Activated CD4-positive, alpha-beta T cell treated with anti-CD3 and anti-CD28 coated beads, Interleukin-2, amount 10 ng/mL, durations not matched to agents 7 days and 5 days (primary cell): ENCODE data around the gene PKN2. TPM values are rescaled to one million over a fixed set of nuclear protein-coding genes. Genes with fewer than 3 reads are reported as not detected.
A peak's percentile ranks its signal among the peaks of the same experiment; 100 is the strongest.
"Not testable (repeated sequence)": the region's sequence is repeated elsewhere in the genome, so short reads cannot be mapped to it uniquely, and the experiment has no call there.

ENCODE experiments used
- CTCF ChIA-PET: fragments of 350-600 bp; sonication (Branson Sonifier 250); formaldehyde crosslinking; loops from one replicate; lab custom pipeline; 2021; ENCODE audit warnings: antibody characterized with exemption; lab: Charles Lee
- POLR2A ChIA-PET: fragments of 350-600 bp; sonication (Branson Sonifier 250); formaldehyde crosslinking; loops from one replicate; lab custom pipeline; 2021; ENCODE audit warnings: antibody characterized with exemption; lab: Charles Lee
- DNase-seq: peaks from one replicate; pipeline ENCODE4 v3.0.0-alpha.2; 2020
- H3K27ac Mint-ChIP-seq: one replicate; pipeline ENCODE4 v1.8.0; 2021; ENCODE audit warnings: mild to moderate bottlenecking, moderate library complexity, mixed read lengths
- H3K27me3 Mint-ChIP-seq: one replicate; pipeline ENCODE4 v1.8.0; 2021; ENCODE audit warnings: mixed read lengths
- H3K36me3 Mint-ChIP-seq: one replicate; pipeline ENCODE4 v1.8.0; 2021; ENCODE audit warnings: low read depth, mixed read lengths
- H3K4me1 Mint-ChIP-seq: one replicate; pipeline ENCODE4 v1.8.0; 2021; ENCODE audit warnings: mixed read lengths
- H3K4me3 Mint-ChIP-seq: one replicate; pipeline ENCODE4 v1.8.0; 2021; ENCODE audit warnings: mild to moderate bottlenecking, moderate library complexity, mixed read lengths
- H3K9me3 Mint-ChIP-seq: one replicate; pipeline ENCODE4 v1.8.0; 2021; ENCODE audit warnings: mixed read lengths
- total RNA-seq, 2 experiments: library from RNA; stranded (reverse); gene quantifications; one replicate each; pipeline ENCODE4 v1.2.3, GENCODE V29; 2021

The PKN2 gene
- total RNA-seq, 2 experiments from 2014 or later = 26.6 to 30.7 TPM

DNA sequence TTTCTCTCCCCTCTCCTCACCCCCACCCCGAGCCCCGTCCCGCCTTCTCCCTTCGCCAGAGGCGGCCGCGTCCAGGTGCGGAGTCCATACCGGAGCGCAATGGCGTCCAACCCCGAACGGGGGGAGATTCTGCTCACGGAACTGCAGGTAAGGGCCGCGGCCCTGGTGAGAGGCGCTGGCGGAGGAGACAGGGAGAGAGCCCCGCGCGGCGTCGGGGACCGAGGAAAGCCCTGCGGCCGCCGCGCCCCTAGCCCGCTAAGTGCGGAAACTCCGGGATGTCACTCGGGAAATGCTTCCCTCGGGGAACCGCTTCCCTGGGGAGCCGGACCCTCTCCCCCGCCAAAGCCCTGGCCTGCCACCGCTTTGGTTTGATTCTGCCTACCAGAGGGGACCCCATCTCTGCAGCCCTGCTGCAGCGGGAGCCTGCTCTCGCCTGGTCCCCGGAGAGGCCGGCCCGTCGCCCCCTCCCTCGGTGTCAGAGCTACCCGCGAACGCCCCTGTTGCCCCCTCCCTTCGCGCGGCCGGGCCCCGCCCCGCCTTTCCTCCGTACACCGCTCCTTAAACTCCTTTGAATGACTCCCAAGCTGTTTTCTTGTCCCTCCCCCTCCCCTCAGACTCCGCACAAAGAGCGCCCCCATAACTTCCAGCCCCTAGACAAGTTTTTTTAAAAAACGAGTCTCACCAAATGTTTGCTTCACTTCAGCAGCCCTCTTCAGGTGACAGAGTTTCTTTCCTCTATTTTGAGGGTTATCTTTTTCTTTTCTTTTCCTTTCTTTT is 597 bp downstream of the PKN2 start:
- ChIA-PET POLR2A (interaction anchor here (0.6 to 1.2 kb wide), 2 partner anchors 24 to 1354 kb away, joined by 4 to 11 read pairs; no protein-coding TSS in a partner anchor), CTCF (interaction anchor here (0.6 to 2.1 kb wide), 6 partner anchors 9 to 476 kb away, joined by 3 to 9 read pairs (median 4); no protein-coding TSS in a partner anchor)
- Mint-ChIP-seq H3K36me3 (no peaks in the 10 kb centered on the region), H3K27ac (peak overlapping the region; percentile 96), H3K4me3 (peak overlapping the region; percentile 92), H3K9me3 (no peaks in the 10 kb centered on the region), H3K4me1 (peaks cover 23% of the 10 kb centered on the region), H3K27me3 (no peaks in the 10 kb centered on the region)
- peak; percentile 63 for DNase-seq

DNA sequence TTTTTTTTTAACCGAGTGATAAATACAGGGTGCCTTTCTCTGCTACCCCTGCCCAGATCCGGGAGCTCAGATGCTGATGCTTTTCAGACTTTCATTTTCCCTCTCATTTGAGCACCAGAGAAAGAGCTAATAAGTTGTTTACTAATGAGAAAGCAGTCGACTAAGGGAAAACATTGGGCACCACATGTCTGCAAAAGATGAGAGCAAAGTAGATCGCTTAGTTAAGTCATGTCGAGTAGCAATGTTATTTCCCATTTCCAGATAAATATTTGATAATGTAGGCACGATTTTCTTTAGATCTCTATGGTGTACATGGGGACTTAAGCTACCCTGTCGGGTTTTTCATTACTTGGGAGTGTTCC is 1.2 kb downstream of the PKN2 start:
- no peaks in the 10 kb centered on the region for H3K27me3 Mint-ChIP-seq
- H3K27ac Mint-ChIP-seq = peak overlapping the region; percentile 96
- peak; percentile 16 for DNase-seq
- H3K9me3 Mint-ChIP-seq = no peaks in the 10 kb centered on the region
- peaks cover 26% of the 10 kb centered on the region for H3K4me1 Mint-ChIP-seq
- ChIA-PET POLR2A (interaction anchor here (0.6 kb wide), 1 partner anchor 336 kb away, joined by 7 read pairs; no protein-coding TSS in a partner anchor), CTCF (interaction anchor here (0.6 to 2.1 kb wide), 4 partner anchors 8 to 475 kb away, joined by 3 to 9 read pairs (median 4); no protein-coding TSS in a partner anchor)
- no peaks in the 10 kb centered on the region for H3K36me3 Mint-ChIP-seq
- H3K4me3 Mint-ChIP-seq = peak overlapping the region; percentile 92

DNA sequence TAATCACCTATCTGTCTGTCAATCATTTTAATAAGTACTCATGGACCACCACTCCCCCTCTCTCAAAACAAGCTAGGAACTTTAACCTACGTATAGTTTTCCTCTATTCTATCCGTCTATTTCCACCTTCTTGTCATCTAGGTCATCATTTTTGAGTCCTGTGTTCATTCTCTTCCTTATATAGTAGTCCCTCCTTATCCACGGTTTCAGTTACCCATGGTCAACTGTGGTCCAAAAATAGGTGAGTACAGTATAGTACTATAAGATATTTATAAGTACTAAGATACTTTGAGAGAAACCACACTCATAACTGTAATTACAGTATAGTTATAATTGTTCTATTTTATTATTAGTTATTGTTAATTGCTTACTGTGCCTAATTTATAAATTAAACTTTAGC is 7.5 kb downstream of the PKN2 start:
- DNase-seq = no peak
- no peaks in the 10 kb centered on the region for H3K9me3 Mint-ChIP-seq
- no peak overlapping the region for H3K4me3 Mint-ChIP-seq
- no peak overlapping the region for H3K27ac Mint-ChIP-seq
- POLR2A ChIA-PET = no interaction called here
- CTCF ChIA-PET = interaction anchor here (3.0 kb wide), 1 partner anchor 11 kb away, joined by 8 read pairs; no protein-coding TSS in a partner anchor
- no peaks in the 10 kb centered on the region for H3K27me3 Mint-ChIP-seq
- peaks cover 16% of the 10 kb centered on the region for H3K36me3 Mint-ChIP-seq
- peaks cover 19% of the 10 kb centered on the region for H3K4me1 Mint-ChIP-seq

DNA sequence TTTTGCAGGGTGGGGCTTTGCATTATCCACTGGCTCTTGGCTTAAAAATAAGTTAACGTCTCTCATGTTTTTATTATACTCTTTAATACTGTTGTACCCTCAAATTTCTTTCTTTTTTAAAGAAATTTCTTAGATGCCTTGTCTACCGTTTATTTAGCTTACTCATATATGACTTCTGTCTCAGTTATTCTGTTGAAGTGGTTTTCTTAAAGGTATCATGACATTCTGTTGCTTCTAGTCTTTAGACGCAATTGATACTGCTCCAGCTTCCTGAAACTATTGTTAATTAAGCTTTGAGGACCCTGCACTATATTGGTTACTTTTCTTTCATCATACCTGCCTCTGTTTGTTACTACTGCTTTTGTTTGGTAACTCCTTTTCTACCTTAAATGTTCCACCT is 11.7 kb downstream of the PKN2 start:
- peaks cover 23% of the 10 kb centered on the region for H3K36me3 Mint-ChIP-seq
- ChIA-PET CTCF (interaction anchor here (0.6 to 0.7 kb wide), 2 partner anchors 9 to 10 kb away, joined by 3 read pairs; no protein-coding TSS in a partner anchor), POLR2A (no interaction called here)
- H3K4me1 Mint-ChIP-seq = peaks cover 10% of the 10 kb centered on the region
- no peaks in the 10 kb centered on the region for H3K27me3 Mint-ChIP-seq
- DNase-seq = no peak
- no peak overlapping the region for H3K27ac Mint-ChIP-seq
- no peak overlapping the region for H3K4me3 Mint-ChIP-seq
- H3K9me3 Mint-ChIP-seq = no peaks in the 10 kb centered on the region

DNA sequence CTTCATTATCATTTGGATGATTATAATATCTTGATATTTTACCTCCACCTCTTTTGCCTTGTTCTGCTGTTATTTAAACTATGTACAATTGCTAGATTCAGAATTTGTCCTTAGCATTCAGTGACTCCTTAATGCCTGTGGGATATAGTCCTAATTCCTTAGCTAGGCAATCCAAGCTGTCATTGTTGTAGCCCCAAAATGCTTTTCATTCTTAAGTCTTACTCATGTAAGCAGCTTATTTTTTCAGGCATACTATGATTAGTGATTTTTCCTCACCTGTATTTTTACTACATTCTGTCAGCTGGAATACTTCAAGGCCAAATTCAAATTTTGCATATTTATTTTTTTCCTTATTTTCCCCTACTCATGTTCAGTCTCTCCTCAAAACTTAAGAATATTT is 13.4 kb downstream of the PKN2 start:
- ChIA-PET CTCF (no interaction called here), POLR2A (no interaction called here)
- Mint-ChIP-seq H3K4me3 (no peak overlapping the region), H3K4me1 (peaks cover 7% of the 10 kb centered on the region), H3K9me3 (no peaks in the 10 kb centered on the region), H3K36me3 (peaks cover 19% of the 10 kb centered on the region), H3K27me3 (no peaks in the 10 kb centered on the region), H3K27ac (no peak overlapping the region)
- no peak for DNase-seq

DNA sequence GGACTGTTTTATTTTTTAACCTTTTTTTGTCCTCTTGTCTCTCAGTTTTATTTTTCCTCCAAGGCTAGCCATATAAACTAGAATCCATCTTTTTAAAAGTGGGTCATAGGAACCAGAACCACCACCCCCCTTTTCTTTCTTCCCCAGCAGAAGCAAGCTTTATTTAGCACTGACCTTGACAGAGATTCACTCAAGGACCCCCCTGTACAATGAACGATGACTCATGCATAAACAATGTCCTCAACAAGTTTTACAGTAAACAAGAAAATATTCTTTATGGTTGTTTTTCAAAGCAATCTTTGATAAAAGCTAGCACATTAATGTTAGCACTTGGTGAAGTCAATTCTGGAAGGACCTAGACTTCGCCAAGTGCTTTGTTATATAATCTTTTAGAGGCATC is 14.1 kb downstream of the PKN2 start:
- H3K4me1 Mint-ChIP-seq = peaks cover 7% of the 10 kb centered on the region
- H3K9me3 Mint-ChIP-seq = no peaks in the 10 kb centered on the region
- H3K36me3 Mint-ChIP-seq = peaks cover 19% of the 10 kb centered on the region
- no peak for DNase-seq
- H3K27ac Mint-ChIP-seq = no peak overlapping the region
- ChIA-PET POLR2A (no interaction called here), CTCF (no interaction called here)
- no peaks in the 10 kb centered on the region for H3K27me3 Mint-ChIP-seq
- no peak overlapping the region for H3K4me3 Mint-ChIP-seq

DNA sequence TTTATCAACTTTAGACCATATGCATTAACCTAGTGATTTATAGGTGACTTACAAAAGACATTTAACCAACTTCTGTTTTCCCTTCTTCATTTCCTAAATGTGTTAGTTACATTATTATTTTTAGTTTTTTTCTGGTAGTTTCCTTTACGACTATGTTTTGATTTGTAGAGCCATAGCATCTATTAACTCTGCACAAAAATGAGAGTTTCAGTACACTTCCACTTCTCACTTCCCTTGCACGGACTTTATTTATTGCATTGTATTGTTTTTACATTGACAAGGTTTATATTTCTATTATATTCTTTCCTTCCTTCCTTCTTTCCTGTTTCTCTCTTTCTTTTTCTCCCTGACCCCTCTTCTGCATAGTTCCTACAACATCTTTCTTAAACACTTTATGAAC is 14.7 kb downstream of the PKN2 start:
- H3K4me1 Mint-ChIP-seq = peaks cover 7% of the 10 kb centered on the region
- no peaks in the 10 kb centered on the region for H3K27me3 Mint-ChIP-seq
- ChIA-PET CTCF (no interaction called here), POLR2A (no interaction called here)
- H3K36me3 Mint-ChIP-seq = peaks cover 16% of the 10 kb centered on the region
- no peak overlapping the region for H3K4me3 Mint-ChIP-seq
- H3K9me3 Mint-ChIP-seq = no peaks in the 10 kb centered on the region
- no peak overlapping the region for H3K27ac Mint-ChIP-seq
- no peak for DNase-seq

DNA sequence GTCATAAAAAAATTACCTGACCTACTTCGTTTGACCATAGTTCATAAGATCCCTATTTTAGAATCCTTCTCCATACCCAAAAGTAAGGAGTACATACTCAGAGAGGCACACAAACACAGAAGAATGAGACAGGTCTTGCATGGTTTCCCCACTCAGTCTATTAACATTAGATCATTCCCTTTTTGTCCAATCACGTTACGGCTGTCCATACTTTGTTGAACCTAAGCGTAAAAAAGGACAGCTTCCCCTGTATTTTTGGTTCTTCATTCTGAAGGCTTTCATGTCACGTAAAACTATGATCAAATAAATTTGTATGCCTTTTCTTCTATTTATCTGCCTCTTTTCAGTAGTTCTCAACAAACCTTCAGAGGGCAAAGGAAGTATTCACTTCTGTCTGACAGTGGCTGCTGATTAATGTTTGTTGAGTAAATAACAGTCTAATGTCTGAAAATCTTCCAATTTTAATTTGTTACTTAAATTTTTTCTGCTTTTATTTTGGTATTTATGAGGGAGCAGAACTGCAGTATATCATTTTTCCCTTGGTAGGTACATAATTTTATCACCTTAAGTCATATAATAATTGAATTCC is 16.4 kb downstream of the PKN2 start:
- H3K4me1 Mint-ChIP-seq = peaks cover 3% of the 10 kb centered on the region

DNA sequence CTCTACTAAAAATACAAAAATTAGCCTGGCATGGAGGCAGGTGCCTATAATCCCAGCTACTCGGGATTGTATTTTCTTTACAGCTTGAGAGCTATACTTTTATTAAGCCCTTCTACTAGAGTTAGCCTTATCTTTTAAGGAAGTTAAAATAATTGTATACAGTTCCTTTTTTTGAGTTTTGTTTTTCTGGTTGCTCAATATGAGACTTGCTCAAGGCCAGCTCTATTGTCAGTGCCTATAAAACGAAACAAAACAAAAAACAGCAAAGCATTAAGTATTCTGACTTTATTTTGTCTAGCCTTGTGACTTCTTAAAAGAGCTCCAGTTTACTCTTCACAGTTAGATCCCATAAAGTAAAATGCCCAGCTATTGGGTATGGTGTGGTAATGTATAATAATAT is 17.2 kb downstream of the PKN2 start:
- DNase-seq = no peak
- Mint-ChIP-seq H3K4me1 (peaks cover 2% of the 10 kb centered on the region), H3K36me3 (peaks cover 8% of the 10 kb centered on the region), H3K9me3 (no peaks in the 10 kb centered on the region), H3K4me3 (no peak overlapping the region), H3K27me3 (no peaks in the 10 kb centered on the region), H3K27ac (no peak overlapping the region)
- POLR2A ChIA-PET = no interaction called here
- CTCF ChIA-PET = interaction anchor here (1.9 kb wide), 1 partner anchor 11 kb away, joined by 8 read pairs; no protein-coding TSS in a partner anchor

More for the DNA sequence above, 16.4 kb downstream of the PKN2 start:
- POLR2A ChIA-PET = no interaction called here
- Mint-ChIP-seq H3K27ac (no peak overlapping the region), H3K9me3 (no peaks in the 10 kb centered on the region), H3K27me3 (no peaks in the 10 kb centered on the region), H3K36me3 (peaks cover 8% of the 10 kb centered on the region), H3K4me3 (no peak overlapping the region)
- no peak for DNase-seq
- CTCF ChIA-PET = no interaction called here

DNA sequence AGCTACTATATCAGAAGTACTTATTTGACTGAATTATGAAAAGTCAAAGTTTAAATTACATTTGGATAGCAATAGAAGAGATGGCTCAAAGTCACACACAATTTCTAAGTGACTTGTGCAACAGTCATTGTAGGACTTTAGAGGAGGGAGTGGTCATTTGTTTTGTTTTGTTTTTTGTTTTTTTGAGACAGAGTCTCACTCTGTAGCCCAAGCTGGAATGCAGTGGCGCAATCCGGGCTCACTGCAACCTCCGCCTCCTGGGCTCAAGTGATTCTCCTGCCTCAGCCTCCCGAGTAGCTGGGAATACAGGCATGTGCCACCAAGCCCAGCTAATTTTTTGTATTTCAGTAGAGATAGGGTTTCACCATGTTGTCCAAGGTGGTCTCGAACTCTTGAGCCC is 17.7 kb downstream of the PKN2 start:
- H3K4me3 Mint-ChIP-seq, H3K27me3 Mint-ChIP-seq, H3K27ac Mint-ChIP-seq, DNase-seq, POLR2A ChIA-PET, H3K36me3 Mint-ChIP-seq, H3K9me3 Mint-ChIP-seq, H3K4me1 Mint-ChIP-seq: not testable (repeated sequence)
- CTCF ChIA-PET = interaction anchor here (1.1 to 1.9 kb wide), 2 partner anchors 11 to 18 kb away, joined by 3 to 8 read pairs; partner anchors contain the start of gene PKN2

DNA sequence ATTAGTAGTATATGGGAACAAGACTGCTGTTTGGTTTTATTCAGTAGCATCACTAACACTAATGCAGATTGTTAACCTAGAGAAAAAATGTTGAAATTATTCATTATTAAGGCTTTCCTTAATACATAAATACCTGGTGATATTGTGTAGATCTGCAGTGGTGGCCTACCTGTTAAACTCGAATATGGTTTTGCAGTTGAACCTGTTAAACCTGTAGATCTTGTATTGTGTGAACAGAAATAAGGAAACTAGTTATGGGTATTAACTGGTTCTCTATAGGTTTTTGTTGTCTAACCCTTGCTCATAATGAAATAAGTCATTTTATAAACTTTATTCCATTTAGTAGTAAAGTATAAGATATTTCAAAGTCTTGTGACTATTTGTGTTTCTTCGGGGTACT is 23.9 kb downstream of the PKN2 start:
- no peaks in the 10 kb centered on the region for H3K27me3 Mint-ChIP-seq
- H3K9me3 Mint-ChIP-seq = peaks cover 4% of the 10 kb centered on the region
- H3K4me1 Mint-ChIP-seq = no peaks in the 10 kb centered on the region
- ChIA-PET POLR2A (no interaction called here), CTCF (no interaction called here)
- no peak overlapping the region for H3K27ac Mint-ChIP-seq
- no peak overlapping the region for H3K4me3 Mint-ChIP-seq
- H3K36me3 Mint-ChIP-seq = peaks cover 23% of the 10 kb centered on the region
- no peak for DNase-seq

DNA sequence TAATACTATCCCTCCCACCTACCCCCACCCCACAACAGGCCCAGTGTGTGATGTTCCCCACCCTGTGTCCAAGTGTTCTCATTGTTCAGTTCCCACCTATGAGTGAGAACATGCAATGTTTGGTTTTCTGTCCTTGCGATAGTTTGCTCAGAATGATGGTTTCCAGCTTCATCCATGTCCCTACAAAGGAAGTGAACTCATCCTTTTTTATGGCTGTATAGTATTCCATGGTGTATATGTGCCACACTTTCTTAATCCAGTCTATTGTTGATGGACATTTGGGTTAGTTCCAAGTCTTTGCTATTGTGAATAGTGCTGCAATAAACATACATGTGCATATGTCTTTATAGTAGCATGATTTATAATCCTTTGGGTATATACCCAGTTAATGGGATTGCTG is 28.8 kb downstream of the PKN2 start:
- CTCF ChIA-PET, DNase-seq, H3K4me1 Mint-ChIP-seq, H3K27ac Mint-ChIP-seq, POLR2A ChIA-PET, H3K27me3 Mint-ChIP-seq, H3K4me3 Mint-ChIP-seq: not testable (repeated sequence)
- peaks cover 25% of the 10 kb centered on the region for H3K9me3 Mint-ChIP-seq
- peaks cover 49% of the 10 kb centered on the region for H3K36me3 Mint-ChIP-seq

DNA sequence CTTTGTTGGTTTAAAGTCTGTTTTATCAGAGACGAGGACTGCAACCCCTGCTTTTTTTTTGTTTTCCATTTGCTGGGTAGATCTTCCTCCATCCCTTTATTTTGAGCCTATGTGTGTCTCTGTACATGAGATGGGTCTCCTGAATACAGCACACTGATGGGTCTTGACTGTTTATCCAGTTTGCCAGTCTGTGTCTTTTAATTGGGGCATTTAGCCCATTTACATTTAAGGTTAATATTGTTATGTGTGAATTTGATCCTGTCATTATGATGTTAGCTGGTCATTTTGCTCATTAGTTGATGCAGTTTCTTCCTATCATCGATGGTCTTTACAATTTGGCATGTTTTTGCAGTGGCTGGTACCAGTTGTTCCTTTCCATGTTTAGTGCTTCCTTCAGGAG is 32.5 kb downstream of the PKN2 start:
- POLR2A ChIA-PET, H3K27ac Mint-ChIP-seq: not testable (repeated sequence)

More for the DNA sequence above, 32.5 kb downstream of the PKN2 start:
- H3K27me3 Mint-ChIP-seq, CTCF ChIA-PET, DNase-seq, H3K4me3 Mint-ChIP-seq, H3K4me1 Mint-ChIP-seq: not testable (repeated sequence)
- Mint-ChIP-seq H3K9me3 (peaks cover 22% of the 10 kb centered on the region), H3K36me3 (peaks cover 32% of the 10 kb centered on the region)
